Measurements from ENCODE around the gene MED10.

GRCh38 chr5:6365977-6366590, 12.3 kb downstream of the MED10 start:
- TF ChIP-seq CTCF (IDR thresholded peaks at IDR 0.05) (no peak), POLR2A (IDR thresholded peaks at IDR 0.05) (no peak)
